Nephron (organoid): Measurements from ENCODE around the gene DTWD2.

Source experiments
- H3K27ac Mint-ChIP-seq, 3 experiments: 2 replicates each; pipeline ENCODE4 v1.8.0; 2020; ENCODE audit warnings: mixed read lengths in 3 of 3, mild to moderate bottlenecking in 2 of 3, moderate library complexity in 1 of 3
- H3K27me3 Mint-ChIP-seq: 2 replicates; pipeline ENCODE4 v1.8.0; 2021; ENCODE audit warnings: low read depth, mild to moderate bottlenecking, moderate library complexity, mixed read lengths
- H3K36me3 Mint-ChIP-seq: 2 replicates; pipeline ENCODE4 v1.8.0; 2020; ENCODE audit warnings: low read depth, mixed read lengths
- H3K4me1 Mint-ChIP-seq: 2 replicates; pipeline ENCODE4 v1.8.0; 2020; ENCODE audit warnings: mixed read lengths
- H3K4me3 Mint-ChIP-seq, 3 experiments: 2 replicates each; pipeline ENCODE4 v1.8.0; 2020; ENCODE audit warnings: mild to moderate bottlenecking in 3 of 3, mixed read lengths in 3 of 3, moderate library complexity in 2 of 3
- H3K9me3 Mint-ChIP-seq: 2 replicates; pipeline ENCODE4 v1.8.0; 2020; ENCODE audit warnings: mixed read lengths
- TF ChIP-seq, protein P1 (sequence below), 3 experiments: fragments of 200-600 bp; sonication (generic); IDR thresholded peaks; one replicate each; pipeline ENCODE4 v1.5.0; 2021; ENCODE audit warnings: antibody characterized with exemption in 3 of 3; ENCODE audit not compliant: unreplicated experiment in 3 of 3

DTWD2 gene

DNA sequence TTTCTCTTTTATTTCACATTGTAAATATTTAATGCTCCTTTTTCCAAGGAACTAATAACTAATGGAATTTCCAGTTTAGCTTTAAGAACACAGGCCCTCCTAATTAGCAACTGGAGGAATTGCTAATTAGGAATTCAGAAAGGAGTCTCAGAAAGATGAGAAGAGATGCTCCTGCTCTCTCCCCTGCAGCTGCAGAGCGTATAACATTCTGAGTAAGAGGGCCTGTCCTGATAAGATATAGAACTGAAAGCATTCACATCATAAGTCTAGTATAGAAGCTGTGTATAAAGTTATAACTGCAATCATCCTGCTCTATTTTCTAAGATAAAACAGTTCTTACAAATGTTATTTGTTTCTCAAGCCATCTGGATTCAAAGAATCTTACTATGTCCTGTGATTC lies 83.2 kb downstream of the DTWD2 start:
- Mint-ChIP-seq H3K4me3 (no peak overlapping the region), H3K36me3 (no peaks in the 10 kb centered on the region), H3K27ac (no peak overlapping the region), H3K27me3 (no peaks in the 10 kb centered on the region), H3K4me1 (peaks cover 8% of the 10 kb centered on the region), H3K9me3 (no peaks in the 10 kb centered on the region)
- TF ChIP-seq, protein P1, sequence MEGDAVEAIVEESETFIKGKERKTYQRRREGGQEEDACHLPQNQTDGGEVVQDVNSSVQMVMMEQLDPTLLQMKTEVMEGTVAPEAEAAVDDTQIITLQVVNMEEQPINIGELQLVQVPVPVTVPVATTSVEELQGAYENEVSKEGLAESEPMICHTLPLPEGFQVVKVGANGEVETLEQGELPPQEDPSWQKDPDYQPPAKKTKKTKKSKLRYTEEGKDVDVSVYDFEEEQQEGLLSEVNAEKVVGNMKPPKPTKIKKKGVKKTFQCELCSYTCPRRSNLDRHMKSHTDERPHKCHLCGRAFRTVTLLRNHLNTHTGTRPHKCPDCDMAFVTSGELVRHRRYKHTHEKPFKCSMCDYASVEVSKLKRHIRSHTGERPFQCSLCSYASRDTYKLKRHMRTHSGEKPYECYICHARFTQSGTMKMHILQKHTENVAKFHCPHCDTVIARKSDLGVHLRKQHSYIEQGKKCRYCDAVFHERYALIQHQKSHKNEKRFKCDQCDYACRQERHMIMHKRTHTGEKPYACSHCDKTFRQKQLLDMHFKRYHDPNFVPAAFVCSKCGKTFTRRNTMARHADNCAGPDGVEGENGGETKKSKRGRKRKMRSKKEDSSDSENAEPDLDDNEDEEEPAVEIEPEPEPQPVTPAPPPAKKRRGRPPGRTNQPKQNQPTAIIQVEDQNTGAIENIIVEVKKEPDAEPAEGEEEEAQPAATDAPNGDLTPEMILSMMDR (IDR thresholded peaks at IDR 0.05; ENCODE audit: unreplicated experiment in 3 of 3): no peak

DNA sequence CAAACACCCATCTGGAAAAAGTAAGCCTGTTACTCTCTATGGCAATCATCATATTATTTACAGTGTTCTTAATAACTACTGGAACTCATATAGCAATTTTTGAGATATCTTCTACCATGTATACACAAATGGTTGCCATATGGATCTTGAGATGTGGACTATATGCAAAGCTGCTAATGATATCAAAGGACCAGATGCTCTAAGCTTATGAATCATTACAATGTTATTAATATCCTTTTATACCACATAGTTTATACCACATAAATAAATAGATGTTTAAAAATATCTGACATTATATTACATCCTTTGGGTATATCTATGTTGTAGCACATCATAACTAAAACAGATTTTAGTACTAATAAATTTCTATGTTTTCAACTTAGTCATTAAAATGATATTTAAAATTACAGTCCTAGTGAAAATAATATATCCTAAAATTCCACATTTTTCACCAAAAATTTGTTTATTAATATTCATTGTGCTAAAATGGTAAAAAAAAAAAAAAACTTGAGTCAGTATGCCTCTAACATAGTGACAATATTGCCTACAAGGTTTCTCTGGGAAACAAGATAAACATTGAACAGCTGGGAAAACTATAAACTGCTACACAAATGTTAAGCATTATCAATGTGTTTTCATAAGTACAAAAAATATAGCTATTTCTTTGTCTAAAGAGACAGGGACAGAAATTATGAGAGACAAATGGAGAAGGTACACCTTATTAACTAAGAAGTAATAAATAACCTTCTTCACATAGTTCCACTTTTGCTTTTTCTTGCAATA lies 85.5 kb downstream of the DTWD2 start:
- peaks cover 8% of the 10 kb centered on the region for H3K4me1 Mint-ChIP-seq
- H3K4me3 Mint-ChIP-seq: no peak overlapping the region
- no peak overlapping the region for H3K27ac Mint-ChIP-seq
- TF ChIP-seq, protein P1 (IDR thresholded peaks at IDR 0.05; ENCODE audit: unreplicated experiment in 3 of 3): no peak
- H3K36me3 Mint-ChIP-seq: no peaks in the 10 kb centered on the region
- H3K9me3 Mint-ChIP-seq: no peaks in the 10 kb centered on the region
- no peaks in the 10 kb centered on the region for H3K27me3 Mint-ChIP-seq

DNA sequence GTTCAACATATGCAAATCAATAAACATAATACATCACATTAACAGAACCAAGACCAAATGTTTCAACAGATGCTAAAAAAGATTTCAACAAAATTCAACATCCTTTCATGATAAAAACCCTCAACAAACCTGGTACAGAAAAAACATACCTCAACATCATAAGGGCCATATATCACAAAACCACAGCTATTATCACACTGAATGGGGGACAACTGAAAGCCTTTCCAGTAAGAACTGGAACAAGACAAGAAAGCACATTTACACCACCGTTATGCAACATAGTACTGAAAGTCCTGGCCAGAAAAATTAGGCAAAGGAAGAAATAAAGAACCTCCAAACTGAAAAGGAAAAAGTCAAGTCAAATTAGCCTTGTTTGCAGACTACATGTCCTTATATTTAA lies 93.6 kb downstream of the DTWD2 start:
- Mint-ChIP-seq H3K36me3 (no peaks in the 10 kb centered on the region), H3K27me3 (no peaks in the 10 kb centered on the region), H3K27ac (no peak overlapping the region), H3K4me3 (no peak overlapping the region), H3K9me3 (no peaks in the 10 kb centered on the region), H3K4me1 (peaks cover 5% of the 10 kb centered on the region)
- TF ChIP-seq, protein P1 (IDR thresholded peaks at IDR 0.05; ENCODE audit: unreplicated experiment in 3 of 3): no peak

DNA sequence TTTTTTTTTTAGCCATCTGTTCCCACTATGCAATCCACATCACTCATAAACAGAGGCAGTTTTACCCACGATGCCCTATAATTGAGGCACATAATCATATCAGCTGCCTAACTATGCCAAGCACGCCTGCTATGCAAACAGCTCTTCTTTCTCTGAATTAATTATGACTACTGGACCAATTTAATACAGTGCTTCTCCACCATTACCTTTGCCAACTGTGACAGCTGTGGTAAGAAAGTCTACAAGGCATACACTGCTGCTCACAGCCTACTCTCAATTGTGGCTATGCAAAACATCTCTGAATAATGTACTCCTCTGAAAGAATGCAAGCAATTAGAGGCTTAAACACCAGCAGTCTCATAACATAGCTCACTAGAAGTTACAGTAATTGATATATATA lies 97.1 kb downstream of the DTWD2 start:
- Mint-ChIP-seq H3K4me3 (no peak overlapping the region), H3K36me3 (no peaks in the 10 kb centered on the region), H3K27me3 (no peaks in the 10 kb centered on the region), H3K27ac (no peak overlapping the region), H3K9me3 (no peaks in the 10 kb centered on the region), H3K4me1 (peaks cover 5% of the 10 kb centered on the region)
- TF ChIP-seq, protein P1 (IDR thresholded peaks at IDR 0.05; ENCODE audit: unreplicated experiment in 3 of 3): no peak

- H3K36me3 Mint-ChIP-seq: no peaks in the 10 kb centered on the region
- TF ChIP-seq, protein P1 (IDR thresholded peaks at IDR 0.05; ENCODE audit: unreplicated experiment in 3 of 3): no peak
- no peak overlapping the region for H3K4me3 Mint-ChIP-seq
- H3K4me1 Mint-ChIP-seq: peaks cover 5% of the 10 kb centered on the region
- H3K27ac Mint-ChIP-seq: no peak overlapping the region
- no peaks in the 10 kb centered on the region for H3K9me3 Mint-ChIP-seq
- no peaks in the 10 kb centered on the region for H3K27me3 Mint-ChIP-seq
These were observed 99.2 kb downstream of the DTWD2 start for GRCh38 chr5:118889165-118889564.

DNA sequence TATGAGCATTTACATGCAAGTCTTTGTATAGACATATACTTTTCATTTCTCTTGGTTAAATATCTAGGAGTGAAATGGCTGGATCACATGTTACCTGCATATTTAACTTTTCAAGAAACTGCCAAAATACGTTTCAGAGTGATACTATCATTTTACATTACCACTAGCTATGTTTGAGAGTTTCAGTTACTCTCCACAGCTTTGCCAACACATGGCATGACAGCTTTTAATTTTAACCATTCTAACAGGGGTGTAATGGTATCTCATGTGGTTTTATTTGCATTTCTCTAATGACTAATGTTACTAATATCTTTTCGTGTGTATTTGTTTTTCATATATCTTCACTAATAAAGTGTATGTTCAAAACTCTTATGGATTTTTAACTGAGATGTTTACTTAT lies 99.8 kb downstream of the DTWD2 start:
- H3K4me1 Mint-ChIP-seq: peaks cover 5% of the 10 kb centered on the region
- H3K27ac Mint-ChIP-seq: no peak overlapping the region

More for the DNA sequence above, 99.8 kb downstream of the DTWD2 start:
- no peaks in the 10 kb centered on the region for H3K27me3 Mint-ChIP-seq
- H3K36me3 Mint-ChIP-seq: no peaks in the 10 kb centered on the region
- TF ChIP-seq, protein P1 (IDR thresholded peaks at IDR 0.05; ENCODE audit: unreplicated experiment in 3 of 3): no peak
- H3K4me3 Mint-ChIP-seq: no peak overlapping the region
- no peaks in the 10 kb centered on the region for H3K9me3 Mint-ChIP-seq
